Natural killer cell (primary cell): ENCODE results near the gene RAET1E. TPM values are rescaled to one million over a fixed set of nuclear protein-coding genes. Genes with fewer than 3 reads are reported as not detected.

Experiments used
- ATAC-seq, 3 donors: fragments of 150-1000 bp in 2 of 3; fragments of 200-7000 bp in 1 of 3; cut with Tn5 transposase; 1 replicate in 1 of 3; 2 replicates in 2 of 3; pipeline ENCODE4 v1.10.0; 2021; ENCODE audit warnings: mild to moderate bottlenecking in 2 of 3, moderate library complexity in 2 of 3
- DNase-seq, 2 donors: peaks; one replicate each; pipeline versions ENCODE4 v3.0.0 to v3.0.0-alpha.2; 2013 to 2021; ENCODE audit warnings: mixed read lengths in 1 of 2
- H3K27ac ChIP-seq: one replicate; pipeline ENCODE4 v1.5.1; 2013; ENCODE audit warnings: mild to moderate bottlenecking, low read length
- H3K27me3 ChIP-seq: one replicate; pipeline ENCODE4 v1.6.1; 2013; ENCODE audit warnings: low read length; ENCODE audit not compliant: control insufficient read depth, insufficient read depth
- H3K36me3 ChIP-seq: one replicate; pipeline ENCODE4 v1.6.1; 2013; ENCODE audit warnings: low read length; ENCODE audit not compliant: control insufficient read depth, insufficient read depth
- H3K4me1 ChIP-seq: one replicate; pipeline ENCODE4 v1.6.1; 2013; ENCODE audit warnings: low read length; ENCODE audit not compliant: control insufficient read depth, insufficient read depth
- H3K4me3 ChIP-seq: one replicate; pipeline ENCODE4 v1.5.1; 2013; ENCODE audit warnings: low read length
- H3K9me3 ChIP-seq: one replicate; pipeline ENCODE4 v1.6.1; 2013; ENCODE audit warnings: low read length; ENCODE audit not compliant: control insufficient read depth, insufficient read depth
- H3K27ac Mint-ChIP-seq, 2 donors: one replicate each; pipeline ENCODE4 v1.8.0; 2022; ENCODE audit warnings: mild to moderate bottlenecking in 2 of 2, mixed read lengths in 2 of 2, moderate library complexity in 1 of 2
- H3K27me3 Mint-ChIP-seq, 2 donors: one replicate each; pipeline ENCODE4 v1.8.0; 2022; ENCODE audit warnings: low read depth in 2 of 2, mixed read lengths in 2 of 2
- H3K36me3 Mint-ChIP-seq: one replicate; pipeline ENCODE4 v1.8.0; 2022; ENCODE audit warnings: mixed read lengths
- H3K4me1 Mint-ChIP-seq, 2 donors: one replicate each; pipeline ENCODE4 v1.8.0; 2022; ENCODE audit warnings: mixed read lengths in 2 of 2
- H3K4me3 Mint-ChIP-seq: one replicate; pipeline ENCODE4 v1.8.0; 2022; ENCODE audit warnings: mild to moderate bottlenecking, moderate library complexity, mixed read lengths
- H3K9me3 Mint-ChIP-seq, 2 donors: one replicate each; pipeline ENCODE4 v1.8.0; 2022; ENCODE audit warnings: mixed read lengths in 2 of 2
- WGBS: methylation state at CpG from one replicate; pipeline ENCODE4 v1.1.7; 2013; ENCODE audit warnings: missing lambda C conversion rate; ENCODE audit not compliant: insufficient coverage; 5-methylcytosine and 5-hydroxymethylcytosine counted together
- intact Hi-C: fragments of 100-400 bp; cut with micrococcal nuclease; formaldehyde crosslinking; loops from one replicate; pipeline ENCODE4 v1.14.2; 2022
- total RNA-seq, 4 donors: library from RNA; stranded (reverse); fragments of 120-200 nt in 1 of 4; gene quantifications; one replicate each; pipeline versions ENCODE4 v1.2.3 to v1.2.4, GENCODE V29; 2013 to 2022
- TF ChIP-seq, protein P1 (sequence below): fragments of 200-600 bp; IDR thresholded peaks from one replicate; pipeline ENCODE4 v1.8.0; 2022; ENCODE audit warnings: antibody characterized with exemption

Gene RAET1E
- total RNA-seq, 3 donors from 2014 or later (not counting 1 experiment from before 2014, with no cell fraction given) = not detected

- H3K27me3 ChIP-seq = no peaks in the 10 kb centered on the region
- Mint-ChIP-seq H3K4me3 (no peak overlapping the region), H3K36me3 (no peaks in the 10 kb centered on the region), H3K9me3 (no peaks in the 10 kb centered on the region), H3K27ac (no peak overlapping the region), H3K27me3 (peaks cover 37 to 75% of the 10 kb centered on the region in 2 donors), H3K4me1 (no peaks in the 10 kb centered on the region)
- TF ChIP-seq, protein P1, sequence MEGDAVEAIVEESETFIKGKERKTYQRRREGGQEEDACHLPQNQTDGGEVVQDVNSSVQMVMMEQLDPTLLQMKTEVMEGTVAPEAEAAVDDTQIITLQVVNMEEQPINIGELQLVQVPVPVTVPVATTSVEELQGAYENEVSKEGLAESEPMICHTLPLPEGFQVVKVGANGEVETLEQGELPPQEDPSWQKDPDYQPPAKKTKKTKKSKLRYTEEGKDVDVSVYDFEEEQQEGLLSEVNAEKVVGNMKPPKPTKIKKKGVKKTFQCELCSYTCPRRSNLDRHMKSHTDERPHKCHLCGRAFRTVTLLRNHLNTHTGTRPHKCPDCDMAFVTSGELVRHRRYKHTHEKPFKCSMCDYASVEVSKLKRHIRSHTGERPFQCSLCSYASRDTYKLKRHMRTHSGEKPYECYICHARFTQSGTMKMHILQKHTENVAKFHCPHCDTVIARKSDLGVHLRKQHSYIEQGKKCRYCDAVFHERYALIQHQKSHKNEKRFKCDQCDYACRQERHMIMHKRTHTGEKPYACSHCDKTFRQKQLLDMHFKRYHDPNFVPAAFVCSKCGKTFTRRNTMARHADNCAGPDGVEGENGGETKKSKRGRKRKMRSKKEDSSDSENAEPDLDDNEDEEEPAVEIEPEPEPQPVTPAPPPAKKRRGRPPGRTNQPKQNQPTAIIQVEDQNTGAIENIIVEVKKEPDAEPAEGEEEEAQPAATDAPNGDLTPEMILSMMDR = no peak
- no peaks in the 10 kb centered on the region for H3K9me3 ChIP-seq
- H3K4me3 ChIP-seq = no peak overlapping the region
- H3K36me3 ChIP-seq = no peaks in the 10 kb centered on the region
- DNase-seq = no peak
- no peak overlapping the region for H3K27ac ChIP-seq
- no peak for ATAC-seq
- intact Hi-C loops = no loop called here
- no peaks in the 10 kb centered on the region for H3K4me1 ChIP-seq
- 95% methylated on average over 2 of the region's 3 CpGs for WGBS
These were observed 21.5 kb downstream of the RAET1E start for GRCh38 chr6:149876241-149876933.

GRCh38 chr6:149872233-149872632 lies 25.7 kb downstream of the RAET1E start:
- Histone ChIP-seq H3K4me1 (no peaks in the 10 kb centered on the region), H3K36me3 (no peaks in the 10 kb centered on the region), H3K27me3 (no peaks in the 10 kb centered on the region), H3K9me3 (no peaks in the 10 kb centered on the region), H3K27ac (no peak overlapping the region), H3K4me3 (no peak overlapping the region)
- H3K36me3 Mint-ChIP-seq = no peaks in the 10 kb centered on the region
- intact Hi-C loops = no loop called here
- no peak overlapping the region for H3K27ac Mint-ChIP-seq
- DNase-seq = no peak
- H3K9me3 Mint-ChIP-seq = no peaks in the 10 kb centered on the region
- H3K4me1 Mint-ChIP-seq = no peaks in the 10 kb centered on the region
- no peak for ATAC-seq
- H3K4me3 Mint-ChIP-seq = no peak overlapping the region
- peaks cover 32 to 61% of the 10 kb centered on the region in 2 donors for H3K27me3 Mint-ChIP-seq
- no CpG with 5 or more reads among the region's 1 CpG for WGBS
- TF ChIP-seq, protein P1 = no peak

DNA sequence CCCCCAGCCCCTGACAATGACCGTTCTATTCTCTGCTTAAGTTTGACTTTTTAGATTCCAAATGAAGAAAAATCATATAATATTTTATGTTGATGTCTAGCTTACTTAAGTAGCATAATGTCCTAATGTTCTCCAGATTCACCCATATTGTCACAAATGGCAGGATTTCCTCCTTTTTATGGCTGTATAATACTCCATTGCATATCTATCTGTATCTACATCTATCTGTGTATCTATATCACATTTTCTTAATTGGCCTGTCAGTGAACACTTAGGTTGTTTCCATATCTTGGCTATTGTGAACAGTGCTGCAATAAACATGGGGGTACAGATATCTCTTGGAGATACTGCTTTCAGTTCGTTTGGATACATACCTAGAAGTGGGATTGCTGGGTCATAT lies 26.7 kb downstream of the RAET1E start:
- Mint-ChIP-seq H3K4me3 (no peak overlapping the region), H3K27ac (no peak overlapping the region), H3K36me3 (no peaks in the 10 kb centered on the region), H3K4me1 (no peaks in the 10 kb centered on the region), H3K9me3 (no peaks in the 10 kb centered on the region), H3K27me3 (peaks cover 31 to 51% of the 10 kb centered on the region in 2 donors)
- H3K9me3 ChIP-seq = no peaks in the 10 kb centered on the region
- intact Hi-C loops = no loop called here
- 67% methylated on average over 1 of the region's 2 CpGs for WGBS
- DNase-seq (no peak), ATAC-seq (no peak)
- H3K4me1 ChIP-seq = no peaks in the 10 kb centered on the region
- H3K36me3 ChIP-seq = no peaks in the 10 kb centered on the region
- no peaks in the 10 kb centered on the region for H3K27me3 ChIP-seq
- TF ChIP-seq, protein P1 = no peak
- no peak overlapping the region for H3K27ac ChIP-seq
- no peak overlapping the region for H3K4me3 ChIP-seq
